Globus pallidus (tissue), 1 donor: Measurements from ENCODE around the gene PGC.

Experiments used
- DNase-seq: peaks from one replicate; pipeline ENCODE4 v3.0.0-alpha.2; 2015; ENCODE audit warnings: low spot score

PGC gene

DNA sequence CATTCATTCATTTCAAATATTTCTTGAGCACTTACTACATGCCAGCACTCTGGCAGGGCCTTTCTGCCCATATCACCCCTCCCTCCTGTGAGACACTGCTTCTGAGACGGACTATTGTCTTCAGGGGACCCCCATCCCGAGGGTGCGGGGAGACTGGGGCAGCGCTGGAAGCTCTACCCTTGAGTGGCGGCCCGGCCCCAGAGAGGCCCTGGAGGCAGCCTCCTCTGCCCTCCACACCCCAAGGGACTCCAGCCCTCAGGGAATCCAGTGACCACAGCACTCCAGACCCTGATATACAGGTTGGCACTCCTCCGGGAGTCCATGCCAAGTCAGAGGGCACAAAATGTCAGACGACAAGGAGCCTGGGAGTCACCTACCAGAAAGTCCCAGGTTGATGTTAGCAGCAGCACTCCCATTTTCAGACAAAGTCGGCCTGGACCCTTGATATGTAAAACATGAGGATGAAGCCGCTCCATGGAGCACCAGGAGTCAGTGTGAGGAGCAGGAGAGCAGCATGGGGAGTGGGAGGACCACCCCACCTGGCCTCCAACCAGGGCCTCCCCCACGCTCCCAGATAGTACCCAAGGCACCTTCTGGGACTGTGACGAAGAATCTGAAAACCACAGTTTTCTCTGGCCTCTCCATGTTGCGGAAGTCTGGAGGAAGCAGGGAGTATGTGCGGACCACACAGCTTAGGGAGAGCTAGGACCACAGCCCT, 32.5 kb downstream of the PGC start:
- DNase-seq, result no peak

DNA sequence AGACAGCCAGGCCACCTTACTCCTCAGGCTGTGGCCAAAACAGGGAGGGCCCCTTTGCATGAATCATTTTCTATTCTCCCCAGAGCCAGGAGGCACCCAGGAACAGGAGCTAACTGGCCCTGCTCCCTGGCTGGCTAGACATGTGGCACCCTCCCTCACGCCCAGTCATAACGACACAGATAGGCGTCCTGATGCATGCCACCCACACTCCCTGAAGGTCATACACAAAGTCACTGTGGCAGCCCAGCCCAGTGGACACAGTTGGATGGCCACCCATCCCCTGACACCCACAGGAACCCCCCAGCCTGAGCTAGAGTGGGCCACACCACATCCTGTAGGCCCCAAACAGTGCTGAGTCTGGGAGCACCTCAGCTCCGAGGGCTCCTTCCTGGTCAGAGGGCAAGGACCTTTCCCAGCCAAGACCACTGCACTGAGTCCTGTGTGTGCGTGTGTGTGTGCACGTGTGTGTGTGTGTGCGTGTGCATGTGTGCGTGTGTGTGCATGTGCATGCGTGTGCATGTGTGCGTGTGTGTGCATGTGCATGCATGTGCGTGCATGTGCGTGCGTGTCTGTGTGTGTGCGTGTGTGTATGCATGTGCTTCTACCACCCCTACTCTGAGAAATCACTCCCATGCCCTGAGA, 33.4 kb downstream of the PGC start:
- no peak for DNase-seq

DNA sequence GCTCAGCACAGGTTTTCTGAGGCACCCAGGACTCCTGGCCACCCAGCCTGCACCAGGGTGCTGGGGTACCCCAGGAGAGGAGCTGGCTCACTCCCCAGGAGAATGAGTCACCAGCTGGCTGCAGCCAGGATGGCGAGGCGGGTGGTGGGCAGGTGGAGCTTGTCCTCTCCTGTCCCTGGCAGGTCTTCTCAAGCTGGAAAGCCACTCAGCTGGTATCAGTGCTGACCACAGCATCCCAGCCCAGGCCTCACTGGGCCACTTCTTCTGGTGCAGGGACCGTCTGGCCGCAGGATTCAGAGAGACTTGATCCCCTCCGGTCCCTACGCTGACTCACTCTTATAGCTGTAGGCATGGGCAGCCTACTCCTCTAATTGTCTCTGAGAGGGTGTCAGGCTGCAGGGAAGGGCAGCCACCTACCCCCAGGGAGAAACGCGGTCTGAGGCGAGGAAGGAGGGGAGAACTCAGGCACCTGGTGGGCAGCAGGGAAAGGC, 34.0 kb downstream of the PGC start:
- peak; percentile 86 for DNase-seq

DNA sequence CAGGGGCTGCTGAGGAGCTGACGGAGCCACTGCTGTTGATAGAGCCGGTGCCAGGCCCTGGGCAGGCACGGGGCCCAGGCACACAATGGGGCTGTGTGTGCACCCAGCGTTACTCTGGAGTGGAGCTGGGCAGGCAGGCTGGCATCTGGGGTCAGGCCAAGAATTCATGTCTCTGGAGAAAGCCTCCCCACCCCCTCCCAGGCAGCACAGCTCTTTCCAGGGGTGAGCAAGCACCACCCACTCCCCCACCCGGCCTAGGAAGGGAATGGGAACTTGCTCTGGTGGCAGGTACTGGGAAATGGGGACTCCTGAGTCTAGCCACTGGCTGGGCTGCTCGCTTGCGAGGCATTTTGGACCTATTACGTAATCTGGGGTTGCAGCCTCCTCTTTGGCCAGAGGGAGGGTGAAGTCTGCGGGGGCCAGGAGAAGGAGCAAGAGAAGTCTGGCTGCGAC, 34.5 kb downstream of the PGC start:
- peak; percentile 98 for DNase-seq

DNA sequence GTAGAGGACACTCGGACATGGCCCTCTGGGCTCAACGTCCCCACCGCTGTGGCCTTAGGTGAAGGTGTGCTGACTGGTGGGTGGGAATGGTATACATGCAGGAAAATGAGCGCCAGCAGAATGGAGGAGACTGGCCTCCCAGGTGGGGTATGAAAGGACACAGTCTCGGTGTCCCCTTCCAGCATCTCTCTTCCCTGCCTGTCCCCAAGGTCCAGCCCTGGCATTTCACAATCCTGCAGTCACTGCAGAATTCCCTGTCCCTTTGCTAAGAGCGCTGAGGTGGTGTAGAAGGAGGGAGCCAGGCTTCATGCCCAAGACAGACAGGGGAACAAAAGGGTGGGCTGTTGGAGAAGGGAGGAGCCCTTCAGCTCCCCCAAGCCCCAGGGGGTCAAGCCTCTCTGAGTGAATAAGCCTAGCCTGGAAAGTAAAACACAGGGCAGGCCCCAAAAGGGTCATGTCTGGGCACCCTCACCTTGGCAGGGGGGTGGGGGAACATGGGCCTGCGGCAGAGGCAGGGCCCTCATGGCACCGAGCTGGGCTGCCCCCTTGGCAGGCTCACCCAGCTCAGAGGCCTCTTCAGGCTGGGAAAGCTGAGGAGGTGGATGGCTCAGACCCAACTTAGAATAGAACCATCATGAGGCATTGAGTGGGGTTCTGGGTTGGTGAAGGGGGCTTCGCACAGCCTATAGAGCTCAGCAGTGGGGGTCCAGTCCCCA, 35.7 kb downstream of the PGC start:
- no peak for DNase-seq

DNA sequence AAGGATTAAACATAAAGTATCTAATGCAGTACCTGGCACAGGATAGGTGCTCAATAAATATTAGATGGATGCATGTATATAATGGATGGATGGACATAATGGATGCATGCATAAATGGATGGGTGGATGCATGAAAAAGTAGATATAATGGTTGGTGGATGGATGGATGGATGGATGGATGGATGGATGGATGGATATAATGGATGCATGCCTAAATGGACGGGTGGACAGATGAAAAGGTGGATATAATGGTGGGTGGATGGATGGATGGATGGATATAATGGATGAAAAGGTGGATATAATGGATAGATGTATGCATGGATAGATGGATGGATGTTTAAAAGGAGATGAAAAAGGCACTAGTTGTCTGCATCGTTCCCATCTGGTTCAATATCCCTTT, 37.8 kb downstream of the PGC start:
- DNase-seq, result no peak

DNA sequence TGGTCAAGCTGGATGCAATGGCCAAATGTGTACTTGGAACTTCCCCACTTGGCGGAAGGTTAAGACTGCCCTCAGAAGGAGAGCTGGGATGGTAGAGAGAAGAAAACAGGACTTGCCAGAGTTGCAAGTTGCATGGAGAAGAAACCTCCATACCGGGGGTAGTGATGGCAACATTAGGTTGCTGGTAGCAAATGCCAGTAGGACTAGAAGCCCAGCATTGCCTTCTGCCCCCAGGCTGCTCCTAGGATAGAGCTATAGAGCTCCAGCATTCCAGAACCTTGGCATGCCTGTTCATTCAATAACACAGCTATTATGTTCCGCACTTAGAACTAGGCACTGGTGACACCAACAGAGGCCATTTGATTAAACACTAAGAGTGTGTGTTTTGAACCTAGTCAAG, 38.3 kb downstream of the PGC start:
- no peak for DNase-seq

DNA sequence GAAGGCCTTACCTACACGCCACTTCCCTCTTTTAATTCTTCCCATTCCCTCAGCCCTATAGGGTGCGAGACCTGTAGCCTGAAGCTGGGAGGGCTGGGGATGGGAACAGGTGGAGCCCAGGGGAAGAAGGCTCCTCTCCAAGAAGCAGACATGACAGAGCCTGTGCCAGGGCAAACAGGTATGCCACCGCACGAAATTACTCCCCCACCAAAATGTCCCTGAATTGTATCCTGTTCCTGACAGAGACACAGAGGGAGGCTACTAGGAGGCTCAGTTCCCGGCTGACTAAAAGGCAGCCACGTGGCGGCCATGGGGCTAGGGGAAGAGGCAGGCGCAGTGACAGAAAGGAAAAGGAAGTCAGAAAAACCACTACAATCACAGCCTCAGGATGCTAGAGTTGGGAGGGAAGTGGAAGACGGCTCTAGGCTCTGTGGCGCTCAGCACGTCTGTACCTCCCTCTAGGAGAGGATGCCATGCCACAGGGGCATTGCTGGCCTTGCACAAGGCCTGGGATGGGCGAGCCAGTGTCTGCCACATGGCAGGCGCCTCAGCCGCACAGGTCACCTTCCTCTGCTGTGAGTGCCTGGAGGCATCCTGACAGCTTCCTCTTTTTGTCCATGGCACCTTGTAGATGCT, 39.5 kb downstream of the PGC start:
- DNase-seq, result no peak

DNA sequence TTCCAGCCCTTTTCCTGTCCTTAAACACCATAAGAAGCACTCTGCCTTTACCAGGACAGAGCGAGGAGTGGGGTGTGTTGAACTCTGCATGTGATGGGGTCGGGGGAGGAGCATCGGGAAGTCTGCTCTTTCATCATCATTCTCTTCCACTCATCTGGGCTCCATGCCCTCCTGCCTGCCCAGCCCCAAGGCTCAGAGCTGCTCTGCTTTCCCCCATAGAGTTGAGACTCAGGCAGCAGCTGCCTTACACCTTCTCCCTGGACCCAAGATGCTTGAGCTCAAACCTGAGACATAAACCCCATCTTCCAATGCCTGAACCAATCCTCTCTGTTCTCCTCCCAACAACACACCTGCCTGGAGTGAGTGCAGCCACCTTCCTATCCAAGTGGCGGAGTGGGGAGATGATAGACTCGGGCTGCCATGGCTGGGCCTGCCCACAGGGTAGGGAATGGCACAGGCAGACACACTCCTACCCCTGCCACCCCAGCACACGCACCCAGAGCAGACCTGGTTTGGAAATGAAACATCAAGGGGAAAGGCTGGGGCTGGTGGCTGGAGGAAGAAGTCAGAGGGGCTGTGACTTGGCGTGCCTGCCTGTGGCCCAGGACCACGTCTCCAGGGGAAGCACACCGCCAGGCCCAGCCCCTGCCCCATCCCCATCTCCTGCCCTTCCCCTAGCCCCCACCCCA, 40.2 kb downstream of the PGC start:
- DNase-seq, result peak; percentile 87

DNA sequence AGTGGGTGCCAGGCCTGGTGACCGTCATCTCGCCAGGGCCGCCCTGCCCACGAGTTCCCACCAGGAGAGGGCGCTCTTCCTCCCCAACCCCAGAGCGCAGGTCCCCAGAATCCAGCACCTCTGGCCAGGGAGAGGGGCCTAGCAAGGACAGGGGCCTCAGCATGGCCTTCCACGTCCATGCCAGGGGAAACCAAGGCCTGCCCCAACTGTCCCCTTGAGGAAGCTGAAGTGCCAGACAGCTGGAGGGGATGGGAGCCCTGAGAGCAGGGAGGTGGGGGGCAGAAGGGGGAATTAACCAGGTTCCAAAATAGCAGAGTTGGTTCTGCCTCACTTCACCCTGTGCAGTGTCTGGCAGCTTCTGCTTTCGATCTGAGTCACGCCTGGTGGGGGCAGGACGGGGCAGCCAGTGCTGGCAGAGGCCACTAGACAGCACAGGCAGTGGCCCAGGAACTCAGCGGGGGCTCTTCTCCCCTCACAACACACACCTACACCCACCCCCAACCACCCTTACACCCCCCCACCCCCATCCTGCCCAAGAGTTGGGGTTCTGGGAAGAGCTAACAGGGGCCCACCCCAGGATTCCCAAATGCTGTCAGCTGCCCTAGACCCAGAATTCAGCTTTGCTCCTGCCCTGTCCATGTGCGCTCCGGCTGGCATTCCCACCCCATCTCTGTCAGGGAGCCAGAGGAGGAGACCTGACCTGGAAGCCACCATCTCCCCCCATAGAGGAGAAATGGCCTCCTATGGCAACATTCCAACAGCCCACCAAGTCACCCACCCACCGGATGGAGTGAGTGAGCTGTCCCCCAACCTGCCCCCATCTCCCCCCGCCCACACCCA, 41.0 kb downstream of the PGC start:
- DNase-seq, result peak; percentile 93

DNA sequence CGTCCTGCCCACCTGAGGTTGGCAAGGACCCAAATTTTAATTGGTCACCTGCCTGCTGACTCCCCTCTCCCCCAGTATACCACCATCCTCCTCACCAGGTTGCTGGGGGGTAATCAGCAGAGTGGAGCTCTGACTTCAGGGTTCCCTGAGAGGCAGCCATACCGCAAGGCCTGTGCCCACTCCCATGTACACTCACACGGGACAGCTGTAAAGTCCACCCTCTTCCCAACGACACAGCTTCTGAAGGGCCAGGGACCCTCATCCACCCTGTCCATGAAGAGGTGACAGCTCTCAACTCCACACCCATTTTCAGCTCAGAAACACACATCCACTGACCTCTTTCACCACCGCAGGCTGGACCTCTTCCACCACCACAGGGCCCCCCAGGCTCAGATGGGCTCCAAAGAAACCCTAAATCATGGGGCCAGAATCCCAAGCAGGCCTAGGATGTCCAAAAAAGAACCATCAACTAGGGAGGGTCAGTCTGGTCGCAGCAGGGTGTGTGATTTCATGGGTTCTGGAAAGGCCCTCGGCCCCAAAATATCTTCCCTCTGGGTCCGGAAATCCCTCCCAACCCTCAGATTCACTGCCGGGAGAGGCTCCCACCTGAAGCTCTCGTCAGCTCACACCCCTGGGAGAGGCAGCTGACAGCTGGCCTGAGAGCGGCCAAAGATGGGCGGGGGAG, 41.7 kb downstream of the PGC start:
- no peak for DNase-seq

DNA sequence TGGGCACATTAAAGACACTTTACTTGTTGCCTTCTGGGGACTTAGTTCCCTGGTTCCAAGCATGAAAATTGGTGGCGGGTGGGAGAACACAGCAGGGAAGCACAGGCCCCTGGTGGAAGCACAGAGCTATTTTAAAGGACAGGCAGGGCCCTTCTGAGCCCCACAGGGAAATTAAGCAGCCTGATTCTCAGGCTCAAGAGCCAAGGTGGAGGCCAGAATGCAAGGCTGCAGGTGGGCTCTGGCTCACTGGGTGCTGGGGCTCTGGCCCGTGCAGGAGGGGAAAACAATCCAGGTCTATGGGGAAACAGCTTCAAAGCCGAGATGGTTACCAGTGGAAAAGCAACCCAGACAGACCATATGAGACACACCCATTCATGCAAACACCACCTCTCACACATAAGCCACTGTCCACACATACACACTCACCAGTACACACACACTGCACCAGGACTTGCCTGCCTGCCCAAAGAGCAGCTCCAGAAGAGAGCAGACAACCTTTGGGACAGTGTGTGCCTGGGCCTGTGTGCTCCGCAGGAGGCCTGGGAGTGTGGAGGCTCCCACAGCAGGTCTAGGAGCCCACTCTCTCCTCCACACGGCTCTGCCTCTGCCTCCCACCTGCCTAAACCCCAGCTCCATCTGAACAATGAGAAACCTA, 42.4 kb downstream of the PGC start:
- no peak for DNase-seq

DNA sequence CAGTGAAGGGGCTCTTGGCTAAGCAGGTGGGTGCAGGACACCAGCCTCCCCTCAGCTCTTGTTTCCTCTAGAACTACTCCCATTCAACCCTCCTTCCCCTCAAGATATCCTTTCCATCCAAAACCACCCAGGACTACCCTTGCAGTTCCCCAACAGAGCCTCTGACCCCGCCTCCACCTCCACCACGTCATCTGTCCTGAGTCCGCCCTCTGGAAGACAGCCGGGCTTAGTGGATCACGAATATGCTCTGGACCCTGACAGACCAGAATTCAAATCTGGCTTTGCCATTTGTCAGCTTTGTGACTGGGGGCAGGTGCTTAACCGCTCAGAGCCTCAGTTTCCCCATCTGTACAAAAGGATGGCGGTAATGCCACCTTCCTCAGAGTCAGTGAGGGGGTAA, 43.2 kb downstream of the PGC start:
- DNase-seq, result peak; percentile 89

DNA sequence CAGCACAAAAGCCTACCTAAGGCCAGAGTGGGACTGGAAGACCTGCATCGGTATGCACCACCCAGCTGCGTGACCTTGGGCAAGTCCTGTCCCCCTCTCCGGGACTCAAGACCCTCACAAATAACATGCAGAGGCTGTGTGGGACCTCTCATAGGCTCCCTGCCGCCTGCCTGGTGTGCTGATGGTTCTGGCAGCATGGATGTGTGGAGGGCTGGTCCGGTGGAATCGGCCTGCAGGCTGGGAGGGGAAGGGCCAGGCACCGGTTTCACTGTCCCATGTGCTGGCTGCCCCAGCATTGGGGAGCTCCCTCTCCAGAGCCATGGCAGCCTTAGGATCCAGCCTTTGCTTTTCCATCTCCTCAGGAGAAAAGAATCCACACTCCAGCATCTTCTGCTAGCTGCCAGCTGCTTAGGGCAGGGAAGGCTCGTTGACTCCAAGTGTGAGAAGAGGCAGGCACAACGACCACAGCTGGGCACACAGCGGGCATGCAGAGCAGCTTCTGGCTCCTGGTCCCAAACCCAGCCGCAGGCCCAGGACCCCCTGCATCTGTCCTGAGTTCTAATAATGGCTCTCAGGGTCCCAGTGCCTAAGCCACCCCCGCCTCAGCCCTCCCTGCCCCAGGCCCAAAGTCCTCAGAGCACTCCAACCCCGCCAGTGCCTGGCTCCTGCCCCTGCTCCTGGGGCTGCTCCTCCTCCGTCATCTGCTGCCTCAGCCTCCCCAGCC, 44.3 kb downstream of the PGC start:
- no peak for DNase-seq

DNA sequence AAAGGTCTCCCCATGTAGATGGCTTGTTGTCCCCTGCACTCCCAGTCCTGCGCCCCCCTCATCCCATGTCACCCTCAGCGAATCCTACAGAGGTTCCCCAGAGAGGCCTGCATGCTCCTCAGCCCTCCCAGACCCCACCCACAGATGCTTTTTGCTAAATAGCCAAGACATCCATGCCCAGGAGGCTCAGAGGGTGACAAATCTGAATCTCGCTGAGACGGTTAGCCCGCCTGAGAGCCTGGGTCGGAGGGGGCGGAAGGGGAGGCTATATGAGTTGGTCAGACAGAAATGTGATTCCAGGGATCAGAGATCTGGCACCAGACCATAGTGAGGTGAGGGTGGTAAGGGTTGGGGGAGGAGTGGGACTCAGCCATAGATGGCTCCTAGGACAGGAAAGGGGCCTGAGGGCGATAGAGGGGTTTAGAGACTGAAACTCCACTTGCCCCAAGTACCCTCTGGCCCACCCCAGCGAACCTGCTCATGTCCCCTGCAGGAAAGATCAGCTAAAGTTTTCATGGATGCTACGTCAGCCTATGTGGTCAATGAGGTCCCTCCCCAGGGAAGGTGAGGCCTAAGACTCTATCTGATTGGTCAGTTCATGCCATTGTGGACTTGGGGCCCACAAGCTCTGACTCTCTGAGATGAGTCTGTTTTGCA, 45.0 kb downstream of the PGC start:
- DNase-seq, result no peak

DNA sequence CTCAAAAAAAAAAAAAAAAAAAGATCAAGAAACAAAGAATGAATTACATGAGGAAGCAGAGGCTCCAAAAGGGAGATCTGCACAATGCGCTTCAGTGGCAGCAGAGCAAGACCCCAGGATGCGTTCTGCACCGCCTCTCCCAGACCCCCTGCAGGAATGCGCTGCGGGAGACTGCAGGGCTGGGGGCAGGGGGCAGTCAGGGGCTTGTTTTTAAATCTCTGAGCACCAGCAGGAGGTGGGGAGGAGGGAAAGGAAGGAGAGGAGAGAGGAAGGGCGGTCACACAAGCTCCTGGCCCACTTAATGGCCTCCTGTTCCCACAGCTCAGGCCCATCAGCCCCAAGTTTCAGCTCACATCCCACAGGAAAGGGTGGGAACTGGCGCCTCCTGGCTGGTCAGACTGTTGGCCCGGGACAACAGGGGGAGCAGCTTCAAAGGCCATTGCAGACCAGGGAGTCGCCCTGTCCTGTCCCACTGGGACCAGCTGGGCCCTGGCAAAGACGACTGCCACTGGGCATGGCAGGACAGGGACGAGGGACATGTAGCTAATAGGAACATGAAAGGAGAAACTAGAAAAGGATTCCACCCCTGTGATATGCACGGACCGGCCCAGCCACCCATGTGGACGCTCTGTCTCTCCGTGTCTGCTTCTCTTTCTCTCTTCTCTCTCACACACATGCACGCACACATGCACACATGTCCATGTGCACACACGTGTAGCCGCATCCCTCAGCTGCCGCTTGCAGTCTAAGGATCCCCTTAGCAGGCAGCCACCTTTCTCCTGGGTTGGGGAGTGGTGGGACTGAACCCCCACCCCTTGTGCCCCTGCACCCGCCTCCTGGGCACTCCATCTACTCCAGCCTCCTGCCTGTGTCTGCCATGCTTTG, 46.5 kb downstream of the PGC start:
- DNase-seq, result peak; percentile 76

DNA sequence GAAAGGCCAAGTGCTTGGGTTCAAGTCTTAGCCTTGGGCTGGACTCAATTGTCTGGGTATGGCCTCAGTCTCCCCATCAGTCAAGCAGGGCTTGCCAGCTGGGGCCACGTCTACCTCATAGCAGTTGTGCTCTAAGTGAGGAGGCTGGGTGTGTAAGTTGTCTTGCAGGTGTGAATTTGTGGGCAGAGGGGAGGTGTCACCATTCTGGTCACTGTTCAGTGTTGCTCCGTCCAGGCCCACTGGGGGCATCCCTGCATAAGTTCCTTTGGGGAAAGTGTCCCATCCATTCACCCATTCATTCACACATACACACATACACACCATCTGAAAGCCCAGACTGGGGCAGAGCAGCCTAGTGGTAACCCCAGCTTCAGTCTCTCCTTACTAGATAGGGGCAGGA, 48.1 kb downstream of the PGC start:
- DNase-seq, result no peak
